Astrocyte (in vitro differentiated cells and primary cell): ENCODE data around the gene KCNQ1.

Experiments
- CTCF ChIP-seq: IDR thresholded peaks from 2 replicates; pipeline ENCODE4 v1.5.1; 2011; ENCODE audit warnings: low read depth, mild to moderate bottlenecking, inconsistent platforms, low read length, moderate library complexity; ENCODE audit not compliant: insufficient read depth
- EZH2 ChIP-seq: IDR thresholded peaks from 2 replicates; pipeline ENCODE4 v1.6.1; 2012; ENCODE audit warnings: mild to moderate bottlenecking, low read length, inconsistent platforms; ENCODE audit not compliant: insufficient read depth

GRCh38 chr11:2528301-2529050, 83.7 kb downstream of the KCNQ1 start:
- TF ChIP-seq EZH2 (no peak), CTCF (no peak)
